Measurements from ENCODE around the gene SPRTN.

SPRTN gene

GRCh38 chr1:231382426-231382825 lies 44.3 kb downstream of the SPRTN start:
- DNase-seq, result no peak

- no peak for DNase-seq
Measured at GRCh38 chr1:231383159-231383860, 45.2 kb downstream of the SPRTN start.

GRCh38 chr1:231384696-231385415 lies 46.8 kb downstream of the SPRTN start:
- DNase-seq, result no peak

- no peak for DNase-seq
Measured at GRCh38 chr1:231385416-231385748, 47.3 kb downstream of the SPRTN start.

GRCh38 chr1:231386466-231386865 lies 48.4 kb downstream of the SPRTN start:
- no peak for DNase-seq

- no peak for DNase-seq
Measured at GRCh38 chr1:231387770-231388669, 49.9 kb downstream of the SPRTN start.

- no peak for DNase-seq
Measured at GRCh38 chr1:231390071-231390470, 52.0 kb downstream of the SPRTN start.

- DNase-seq, result no peak
Measured at GRCh38 chr1:231392389-231393131, 54.5 kb downstream of the SPRTN start.

GRCh38 chr1:231393668-231394067 lies 55.6 kb downstream of the SPRTN start:
- DNase-seq, result no peak

GRCh38 chr1:231395076-231395997 lies 57.2 kb downstream of the SPRTN start:
- DNase-seq, result no peak

GRCh38 chr1:231395998-231396390 lies 57.9 kb downstream of the SPRTN start:
- no peak for DNase-seq

- DNase-seq, result no peak
Measured at GRCh38 chr1:231396643-231397042, 58.5 kb downstream of the SPRTN start.

- DNase-seq, result no peak
Measured at GRCh38 chr1:231397886-231398671, 60.0 kb downstream of the SPRTN start.

- no peak for DNase-seq
Measured at GRCh38 chr1:231401478-231401877, 63.4 kb downstream of the SPRTN start.

GRCh38 chr1:231404318-231404717 lies 66.2 kb downstream of the SPRTN start:
- no peak for DNase-seq
